ENCODE results near the gene PAX3. TPM values are rescaled to one million over a fixed set of nuclear protein-coding genes. Genes with fewer than 3 reads are reported as not detected.

Gene PAX3
- total and polyA plus RNA-seq, 12 donors, result not detected

DNA sequence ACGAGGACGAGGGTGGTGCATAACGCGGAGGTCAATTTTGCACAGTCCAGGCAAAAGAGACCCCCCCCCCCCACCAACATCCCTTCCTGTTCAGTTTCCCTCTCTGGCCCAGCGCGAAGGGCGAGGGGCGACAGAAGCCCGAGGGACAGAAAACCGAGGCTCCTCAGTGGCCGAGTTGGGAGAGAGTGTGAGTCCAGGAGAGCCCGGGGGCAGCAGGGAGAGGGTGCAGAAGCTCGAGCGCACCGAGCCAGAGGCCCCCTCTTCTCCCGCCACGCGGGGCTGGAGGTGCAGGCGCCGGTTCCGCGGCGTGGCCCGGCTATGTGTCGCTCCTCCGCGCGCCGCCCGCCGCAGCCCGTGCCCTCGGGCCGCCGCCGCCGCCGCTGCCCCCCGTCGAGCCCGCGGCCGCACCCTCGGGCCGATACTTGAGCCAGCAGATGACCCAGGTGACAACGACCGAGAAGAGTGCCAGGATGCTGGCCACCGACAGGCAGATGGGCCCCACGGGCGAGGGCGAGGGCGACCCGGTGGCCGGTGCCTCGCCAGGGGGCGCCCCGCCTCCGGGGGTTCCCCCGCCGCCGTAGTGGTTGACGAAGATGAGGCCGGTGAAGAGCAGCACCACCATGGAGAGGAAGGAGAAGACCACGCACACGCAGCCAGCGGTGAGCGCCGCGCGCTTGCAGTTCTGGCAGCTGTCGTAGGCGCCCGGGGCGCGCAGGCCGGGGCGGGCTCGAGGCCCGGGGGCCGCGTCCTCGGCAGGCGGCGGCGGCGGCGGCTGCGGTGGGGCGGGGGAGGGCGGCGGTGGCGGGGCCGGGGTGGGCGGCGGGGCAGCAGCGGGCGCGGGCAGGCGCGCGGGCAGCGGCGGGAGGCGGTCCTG is 20.2 kb upstream of the PAX3 start:
- no peaks in the 10 kb centered on the region for H3K36me3 ChIP-seq (replicated peaks in 1 of 2)
- H3K27me3 ChIP-seq, result peaks cover 17% of the 10 kb centered on the region
- H3K27ac ChIP-seq, result peak overlapping the region in 2 of 5 donors; percentile 47 to 69
- WGBS, 4 donors, result 0 to 4% (median 2%) methylated on average over 6 to 102 of the region's 104 CpGs
- TF ChIP-seq, protein P1, sequence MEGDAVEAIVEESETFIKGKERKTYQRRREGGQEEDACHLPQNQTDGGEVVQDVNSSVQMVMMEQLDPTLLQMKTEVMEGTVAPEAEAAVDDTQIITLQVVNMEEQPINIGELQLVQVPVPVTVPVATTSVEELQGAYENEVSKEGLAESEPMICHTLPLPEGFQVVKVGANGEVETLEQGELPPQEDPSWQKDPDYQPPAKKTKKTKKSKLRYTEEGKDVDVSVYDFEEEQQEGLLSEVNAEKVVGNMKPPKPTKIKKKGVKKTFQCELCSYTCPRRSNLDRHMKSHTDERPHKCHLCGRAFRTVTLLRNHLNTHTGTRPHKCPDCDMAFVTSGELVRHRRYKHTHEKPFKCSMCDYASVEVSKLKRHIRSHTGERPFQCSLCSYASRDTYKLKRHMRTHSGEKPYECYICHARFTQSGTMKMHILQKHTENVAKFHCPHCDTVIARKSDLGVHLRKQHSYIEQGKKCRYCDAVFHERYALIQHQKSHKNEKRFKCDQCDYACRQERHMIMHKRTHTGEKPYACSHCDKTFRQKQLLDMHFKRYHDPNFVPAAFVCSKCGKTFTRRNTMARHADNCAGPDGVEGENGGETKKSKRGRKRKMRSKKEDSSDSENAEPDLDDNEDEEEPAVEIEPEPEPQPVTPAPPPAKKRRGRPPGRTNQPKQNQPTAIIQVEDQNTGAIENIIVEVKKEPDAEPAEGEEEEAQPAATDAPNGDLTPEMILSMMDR (IDR thresholded peaks at IDR 0.05), result peak in 4 of 6 experiments; percentile 24 to 54 (median 46)
- TF ChIP-seq POLR2A (IDR thresholded peaks at IDR 0.05), result no peak
- H3K4me1 ChIP-seq (replicated peaks in 1 of 2), result peaks cover 0 to 9% of the 10 kb centered on the region in 2 donors
- H3K9me3 ChIP-seq (replicated peaks in 1 of 3), result no peaks in the 10 kb centered on the region
- peak in 6 of 7 donors; percentile 41 to 69 (median 50) for DNase-seq
- peak overlapping the region in 2 of 4 donors; percentile 2 to 64 for H3K4me3 ChIP-seq
- intact Hi-C loops (cut with DNase I), result loop anchor here (5.0 kb wide), 2 partner anchors 243 to 293 kb away; no protein-coding TSS in a partner anchor

- Histone ChIP-seq H3K9me3 (replicated peaks in 1 of 3) (no peaks in the 10 kb centered on the region), H3K36me3 (replicated peaks in 1 of 2) (no peaks in the 10 kb centered on the region), H3K27me3 (peaks cover 25% of the 10 kb centered on the region), H3K4me3 (peak overlapping the region in 2 of 4 donors; percentile 2 to 64), H3K27ac (peak overlapping the region in 1 of 5 donors; percentile 4), H3K4me1 (replicated peaks in 1 of 2) (peaks cover 0 to 9% of the 10 kb centered on the region in 2 donors)
- peak; percentile 53 to 76 (median 62) for DNase-seq
- 1 to 2% (median 1%) methylated on average over 21 to 41 of the region's 41 CpGs for WGBS, 4 donors
- intact Hi-C loops (cut with DNase I), result loop anchor here (5.0 kb wide), 2 partner anchors 244 to 294 kb away; no protein-coding TSS in a partner anchor
- TF ChIP-seq, protein P1 (IDR thresholded peaks at IDR 0.05), result peak in 5 of 6 experiments; percentile 44 to 63 (median 59)
- TF ChIP-seq POLR2A (IDR thresholded peaks at IDR 0.05), result no peak
Observed at GRCh38 chr2:222318026-222318711, 19.4 kb upstream of the PAX3 start.

GRCh38 chr2:222315443-222316121 is 16.8 kb upstream of the PAX3 start:
- Histone ChIP-seq H3K4me1 (replicated peaks in 1 of 2) (peaks cover 0 to 15% of the 10 kb centered on the region in 2 donors), H3K4me3 (no peak overlapping the region), H3K36me3 (replicated peaks in 1 of 2) (no peaks in the 10 kb centered on the region), H3K9me3 (replicated peaks in 1 of 3) (no peaks in the 10 kb centered on the region), H3K27me3 (peaks cover 48% of the 10 kb centered on the region), H3K27ac (no peak overlapping the region)
- TF ChIP-seq POLR2A (IDR thresholded peaks at IDR 0.05), result no peak
- TF ChIP-seq, protein P1 (IDR thresholded peaks at IDR 0.05), result no peak
- WGBS, 4 donors, result 37 to 53% (median 42%) methylated on average over 4 of the region's 4 CpGs
- intact Hi-C loops (cut with DNase I), result loop anchor here (5.0 kb wide), 2 partner anchors 247 to 297 kb away; no protein-coding TSS in a partner anchor
- DNase-seq, result no peak
